DND-41 (cell line): ENCODE data around the gene VPS35L.

ENCODE experiments used
- CTCF ChIP-seq: IDR thresholded peaks from 2 replicates; pipeline ENCODE4 v1.5.1; 2012; ENCODE audit warnings: borderline replicate concordance, low read length, moderate library complexity, mild to moderate bottlenecking; ENCODE audit not compliant: poor library complexity, severe bottlenecking; ENCODE audit errors: extremely low read depth
- EZH2 ChIP-seq: IDR thresholded peaks from 3 replicates; pipeline ENCODE4 v1.6.1; 2012; ENCODE audit warnings: borderline replicate concordance, low read depth, mild to moderate bottlenecking, moderate library complexity, low read length, inconsistent platforms; ENCODE audit not compliant: severe bottlenecking

- no peak for TF ChIP-seq CTCF
- no peak for TF ChIP-seq EZH2
These were observed 150.3 kb downstream of the VPS35L start for GRCh38 chr16:19705843-19706242.
